HG02571 (cell line): ENCODE measurements around the gene C11orf24.

Experiments used
- ATAC-seq: cut with Tn5 transposase; IDR thresholded peaks from one replicate; pipeline ENCODE4 v1.9.1; 2021; ENCODE audit warnings: mild to moderate bottlenecking, moderate library complexity; ENCODE audit not compliant: unreplicated experiment

Gene C11orf24

GRCh38 chr11:68211546-68211945 is 60.2 kb downstream of the C11orf24 start:
- no peak for ATAC-seq
